GM19395 (cell line): ENCODE data around the gene PDE12.
"Not testable (repeated sequence)": the region's sequence is repeated elsewhere in the genome, so short reads cannot be mapped to it uniquely, and the experiment has no call there.

Source experiments
- ATAC-seq: cut with Tn5 transposase; IDR thresholded peaks from one replicate; pipeline ENCODE4 v1.9.1; 2021; ENCODE audit warnings: mild to moderate bottlenecking, moderate library complexity; ENCODE audit not compliant: unreplicated experiment

Gene PDE12

GRCh38 chr3:57582474-57583168 lies 26.5 kb downstream of the PDE12 start:
- no peak for ATAC-seq

GRCh38 chr3:57583544-57583943 lies 27.5 kb downstream of the PDE12 start:
- ATAC-seq = no peak

DNA sequence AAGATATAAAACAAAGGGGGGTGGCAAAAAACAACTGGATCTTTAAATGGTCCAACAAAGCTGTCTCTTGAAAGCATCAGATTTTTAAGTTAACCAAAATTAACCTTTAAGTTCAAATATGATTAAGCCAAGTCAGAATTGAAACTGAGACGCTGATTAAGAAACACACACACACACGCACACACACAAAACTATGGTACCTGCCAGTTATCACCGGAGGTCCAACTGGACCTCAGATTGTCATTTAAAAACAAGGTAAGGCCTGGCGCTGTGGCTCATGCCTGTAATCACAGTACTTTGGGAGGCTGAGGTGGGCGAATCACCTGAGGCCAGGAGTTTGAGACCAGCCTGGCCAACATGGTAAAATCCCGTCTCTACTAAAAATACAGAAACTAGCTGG lies 30.7 kb downstream of the PDE12 start:
- ATAC-seq = no peak

DNA sequence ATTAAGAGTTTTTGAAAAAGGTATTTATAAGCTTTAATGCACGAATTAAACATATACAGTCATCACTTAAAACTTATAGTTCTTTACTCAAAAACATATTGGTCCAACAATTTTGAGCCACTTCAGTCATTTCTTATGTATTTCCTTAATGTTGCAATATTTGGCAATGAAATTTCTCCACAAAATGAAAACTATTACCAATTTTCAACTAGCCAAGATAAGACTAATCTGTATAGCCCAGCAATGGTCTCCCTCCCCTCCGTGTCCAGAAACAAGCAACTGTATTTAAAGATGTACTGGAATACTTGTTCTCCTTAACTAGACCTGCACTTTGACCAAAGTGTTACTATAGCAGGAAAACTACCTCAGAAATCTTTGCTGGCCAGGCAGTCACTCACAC lies 31.8 kb downstream of the PDE12 start:
- ATAC-seq = no peak

DNA sequence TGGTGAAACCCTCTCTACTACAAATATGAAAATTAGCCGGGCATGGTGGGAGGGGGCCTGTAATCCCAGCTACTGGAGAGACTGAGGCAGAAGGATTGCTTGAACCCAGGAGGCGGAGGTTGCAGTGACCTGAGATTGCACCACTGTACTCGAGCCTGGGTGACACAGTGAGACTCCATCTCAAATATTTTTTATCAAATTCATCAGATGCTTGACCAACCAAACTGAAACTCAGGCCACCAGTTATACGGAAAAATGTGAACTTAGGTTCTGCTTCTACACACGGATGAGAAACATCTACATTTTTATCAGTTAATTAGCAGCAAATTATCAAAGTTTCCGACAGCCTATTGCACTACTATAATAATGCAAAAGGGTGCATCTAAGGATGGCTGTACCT lies 36.2 kb downstream of the PDE12 start:
- no peak for ATAC-seq

DNA sequence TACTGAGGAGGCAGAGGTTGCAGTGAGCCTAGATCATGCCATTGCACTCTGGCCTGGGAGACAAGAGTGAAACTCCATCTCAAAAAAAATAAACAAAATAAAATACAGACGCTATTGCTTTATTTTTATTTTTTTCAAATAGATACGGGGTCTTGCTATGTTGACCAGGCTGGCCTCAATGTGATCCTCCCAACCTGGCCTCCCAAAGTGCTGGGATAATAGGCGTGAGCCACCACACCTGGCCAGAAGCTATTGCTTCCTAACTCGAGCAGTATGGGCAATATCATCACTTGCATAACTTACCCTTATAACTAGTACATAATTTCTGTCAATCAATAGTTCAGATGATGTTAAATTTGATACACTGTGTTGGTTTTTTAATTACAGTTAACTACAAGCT lies 38.1 kb downstream of the PDE12 start:
- no peak for ATAC-seq

- ATAC-seq = no peak
Measured at GRCh38 chr3:57594576-57594975, 38.5 kb downstream of the PDE12 start.

GRCh38 chr3:57596495-57597126 lies 40.5 kb downstream of the PDE12 start:
- no peak for ATAC-seq

DNA sequence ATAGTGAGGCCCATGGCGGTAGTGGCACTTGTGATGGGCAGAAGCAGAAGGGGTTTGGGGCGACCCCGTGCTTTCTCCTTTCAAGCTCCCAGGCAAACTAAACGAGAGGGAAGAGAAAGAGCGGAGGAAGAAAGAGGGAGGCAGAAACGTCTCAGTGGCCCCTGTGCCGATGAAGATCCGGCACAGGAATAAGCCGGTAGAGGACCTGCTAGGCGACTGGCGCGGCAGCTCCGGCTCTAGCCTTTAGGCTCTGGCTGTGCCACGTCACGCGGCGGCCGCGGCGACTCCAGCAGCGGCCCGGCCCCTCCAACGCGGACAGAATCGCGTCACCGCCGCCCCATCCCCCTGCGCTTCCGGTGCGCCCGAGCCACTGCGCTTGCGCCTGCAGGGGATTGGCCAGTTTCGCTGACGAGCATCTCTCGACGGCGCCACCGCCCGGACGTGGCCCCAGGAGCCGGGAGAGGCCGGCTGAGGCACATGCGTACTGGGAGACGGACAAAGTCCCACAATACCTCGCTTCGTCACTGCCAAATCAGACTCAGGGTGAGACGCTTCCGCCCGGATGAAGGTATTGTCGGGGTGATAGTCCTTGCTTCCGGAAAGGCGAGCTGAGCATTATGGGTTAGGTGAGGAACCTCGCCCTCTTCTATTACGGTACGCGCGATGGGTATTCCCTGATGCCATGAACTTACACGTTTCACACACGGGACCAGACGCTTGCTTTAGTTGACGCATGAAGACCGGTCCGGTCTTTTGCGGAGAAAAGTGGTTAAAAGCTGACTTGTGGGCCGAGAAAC lies 41.3 kb downstream of the PDE12 start, which contains the start of gene ARF4:
Gene ARF4, minus strand, starts transcription at position 218 of the 797 bp plus-strand sequence. Its CDS starts 204 bp downstream, at position 14.
- ATAC-seq = peak; percentile 97

GRCh38 chr3:57598765-57599360 lies 42.8 kb downstream of the PDE12 start:
- no peak for ATAC-seq

DNA sequence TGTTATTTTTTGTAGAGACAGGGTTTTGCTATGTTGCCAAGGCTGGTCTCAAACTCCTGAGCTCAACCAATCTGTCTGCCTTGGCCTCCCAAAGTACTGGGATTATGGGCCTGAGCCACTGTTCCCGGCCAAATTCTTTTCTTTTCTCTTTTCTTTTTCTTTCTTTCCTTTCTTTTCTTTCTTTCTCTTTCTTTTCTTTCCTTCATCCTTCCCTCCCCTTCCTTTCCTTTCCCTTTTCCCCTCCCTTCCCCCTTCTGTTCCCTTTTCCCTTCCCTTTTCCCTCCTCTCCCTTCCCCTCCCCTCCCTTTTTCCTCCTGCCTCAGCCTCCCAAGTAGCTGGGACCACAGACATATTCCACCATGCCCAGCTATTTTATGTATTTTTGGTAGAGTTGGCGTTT lies 44.1 kb downstream of the PDE12 start:
- ATAC-seq = no peak

- no peak for ATAC-seq
Measured at GRCh38 chr3:57604971-57605370, 48.9 kb downstream of the PDE12 start.

- no peak for ATAC-seq
Measured at GRCh38 chr3:57605683-57606082, 49.6 kb downstream of the PDE12 start.

DNA sequence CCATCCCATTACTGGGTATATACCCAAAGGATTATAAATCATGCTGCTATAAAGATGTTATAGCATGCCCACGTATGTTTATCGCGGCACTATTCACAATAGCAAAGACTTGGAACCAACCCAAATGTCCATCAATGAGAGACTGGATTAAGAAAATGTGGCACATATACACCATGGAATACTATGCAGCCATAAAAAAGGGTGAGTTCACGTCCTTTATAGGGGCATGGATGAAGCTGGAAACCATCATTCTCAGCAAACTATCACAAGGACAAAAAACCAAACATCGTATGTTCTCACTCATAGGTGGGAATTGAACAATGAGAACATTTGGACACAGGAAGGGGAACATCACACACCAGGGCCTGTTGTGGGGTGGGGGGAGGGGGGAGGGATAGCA lies 55.8 kb downstream of the PDE12 start:
- ATAC-seq = not testable (repeated sequence)

GRCh38 chr3:57616233-57616632 lies 60.2 kb downstream of the PDE12 start:
- no peak for ATAC-seq
